GM23338 (cell line): ENCODE measurements around the gene FGF8. TPM values are rescaled to one million over a fixed set of nuclear protein-coding genes. Genes with fewer than 3 reads are reported as not detected.

Source experiments
- ATAC-seq: fragments of 200-7000 bp; cut with Tn5 transposase; 3 replicates; pipeline ENCODE4 v1.9.1; 2020
- DNase-seq: peaks from one replicate; pipeline ENCODE4 v3.0.0-alpha.2; 2015; ENCODE audit warnings: low spot score
- H2AFZ ChIP-seq: fragments of 200-600 bp; sonication (generic); 2 replicates; pipeline ENCODE4 v1.8.0; 2016; ENCODE audit warnings: antibody characterized with exemption, mild to moderate bottlenecking, moderate library complexity
- H3F3A ChIP-seq: fragments of 200-600 bp; sonication (generic); replicated peaks from 2 replicates; pipeline ENCODE4 v1.8.0; 2017; ENCODE audit warnings: antibody characterized with exemption, mixed run types, low read depth
- H3K27ac ChIP-seq: fragments of 200-600 bp; sonication (generic); 2 replicates; pipeline ENCODE4 v1.6.1; 2016; ENCODE audit warnings: low read depth
- H3K27me3 ChIP-seq: fragments of 200-600 bp; sonication (generic); 2 replicates; pipeline ENCODE4 v1.8.0; 2016; ENCODE audit warnings: mild to moderate bottlenecking, mixed run types, moderate library complexity; ENCODE audit not compliant: insufficient read depth
- H3K36me3 ChIP-seq: fragments of 200-600 bp; sonication (generic); 2 replicates; pipeline ENCODE4 v1.8.0; 2016; ENCODE audit warnings: mild to moderate bottlenecking; ENCODE audit not compliant: insufficient read depth
- H3K4me1 ChIP-seq: fragments of 200-600 bp; sonication (generic); 2 replicates; pipeline ENCODE4 v1.8.0; 2016; ENCODE audit warnings: mild to moderate bottlenecking, moderate library complexity; ENCODE audit not compliant: insufficient read depth
- H3K4me2 ChIP-seq: fragments of 200-600 bp; sonication (generic); 2 replicates; pipeline ENCODE4 v1.7.1; 2017; ENCODE audit warnings: mixed run types
- H3K4me3 ChIP-seq: fragments of 200-600 bp; sonication (generic); 2 replicates; pipeline ENCODE4 v1.6.1; 2016; ENCODE audit warnings: mixed run types
- H3K79me2 ChIP-seq: fragments of 200-600 bp; sonication (generic); replicated peaks from 2 replicates; pipeline ENCODE4 v1.8.0; 2017; ENCODE audit warnings: mild to moderate bottlenecking; ENCODE audit not compliant: insufficient read depth
- H3K9me2 ChIP-seq: fragments of 200-600 bp; sonication (generic); 2 replicates; pipeline ENCODE4 v1.8.0; 2017; ENCODE audit not compliant: insufficient read depth
- H4K20me1 ChIP-seq: fragments of 200-600 bp; sonication (generic); replicated peaks from 2 replicates; pipeline ENCODE4 v1.8.0; 2017; ENCODE audit warnings: mild to moderate bottlenecking; ENCODE audit not compliant: insufficient read depth
- H3K27ac Mint-ChIP-seq: 2 replicates; pipeline ENCODE4 v1.8.0; 2020; ENCODE audit warnings: inconsistent platforms, mild to moderate bottlenecking, moderate library complexity, mixed read lengths
- H3K27me3 Mint-ChIP-seq: 3 replicates; pipeline ENCODE4 v1.8.0; 2022; ENCODE audit warnings: low read depth, mild to moderate bottlenecking, moderate library complexity, mixed read lengths, inconsistent platforms; ENCODE audit not compliant: insufficient read depth, poor library complexity
- H3K36me3 Mint-ChIP-seq: 3 replicates; pipeline ENCODE4 v1.8.0; 2021; ENCODE audit warnings: low read depth, mild to moderate bottlenecking, inconsistent platforms, moderate library complexity, mixed read lengths
- H3K4me1 Mint-ChIP-seq: 3 replicates; pipeline ENCODE4 v1.8.0; 2020; ENCODE audit warnings: mild to moderate bottlenecking, inconsistent platforms, mixed read lengths
- H3K4me3 Mint-ChIP-seq: 3 replicates; pipeline ENCODE4 v1.8.0; 2021; ENCODE audit warnings: moderate library complexity, mild to moderate bottlenecking, inconsistent platforms, mixed read lengths
- H3K9me3 Mint-ChIP-seq: 3 replicates; pipeline ENCODE4 v1.8.0; 2020; ENCODE audit warnings: moderate library complexity, mild to moderate bottlenecking, inconsistent platforms, mixed read lengths
- JUNB ChIP-seq: IDR thresholded peaks from one replicate; pipeline ENCODE4 v1.6.1; 2016; ENCODE audit warnings: antibody characterized with exemption; ENCODE audit not compliant: unreplicated experiment
- POLR2AphosphoS5 ChIP-seq: IDR thresholded peaks from 2 replicates; pipeline ENCODE4 v1.6.1; 2016; ENCODE audit warnings: antibody characterized with exemption, low read depth
- STAT1 ChIP-seq: IDR thresholded peaks from one replicate; pipeline ENCODE4 v1.6.1; 2016; ENCODE audit warnings: antibody characterized with exemption; ENCODE audit not compliant: unreplicated experiment
- ZNF331 ChIP-seq: fragments of 250-450 bp; sonication (Bioruptor Pico); IDR thresholded peaks from 2 replicates; pipeline ENCODE4 v1.5.0; 2020; ENCODE audit warnings: low read depth, mild to moderate bottlenecking, moderate library complexity
- polyA plus RNA-seq: library from polyadenylated mRNA; unstranded; fragments of >200 nt; fragmentation: Nextera tagmentation; extraction: Ambion mirVana; gene quantifications from 2 replicates; pipeline ENCODE4 v1.2.1, GENCODE V29; 2016
- total RNA-seq: library from RNA; depleted of rRNA; stranded (reverse); fragments of >200 nt; shearing (Covaris generic); gene quantifications from 2 replicates; pipeline ENCODE4 v1.2.3, GENCODE V29; 2014
- TF ChIP-seq, protein P1 (sequence below), 2 experiments: fragments of 200-600 bp in 1 of 2; sonication (generic) in 1 of 2; conservative IDR thresholded peaks; 2 replicates each; pipeline versions ENCODE4 v1.5.1 to v1.6.1; 2016 to 2017; ENCODE audit warnings: antibody characterized with exemption in 2 of 2, low read depth in 2 of 2, mild to moderate bottlenecking in 2 of 2, moderate library complexity in 1 of 2
- TF ChIP-seq, protein P2 (sequence below): IDR thresholded peaks from 2 replicates; pipeline ENCODE4 v1.6.1; 2016; ENCODE audit warnings: antibody characterized with exemption
- TF ChIP-seq, protein P3 (sequence below): fragments of 250-450 bp; sonication (Bioruptor Pico); IDR thresholded peaks from 2 replicates; pipeline ENCODE4 v1.5.0; 2020; ENCODE audit warnings: mild to moderate bottlenecking, moderate library complexity

FGF8 gene
- total and polyA plus RNA-seq, 2 experiments from 2014 or later: 1.6 to 6.2 TPM

DNA sequence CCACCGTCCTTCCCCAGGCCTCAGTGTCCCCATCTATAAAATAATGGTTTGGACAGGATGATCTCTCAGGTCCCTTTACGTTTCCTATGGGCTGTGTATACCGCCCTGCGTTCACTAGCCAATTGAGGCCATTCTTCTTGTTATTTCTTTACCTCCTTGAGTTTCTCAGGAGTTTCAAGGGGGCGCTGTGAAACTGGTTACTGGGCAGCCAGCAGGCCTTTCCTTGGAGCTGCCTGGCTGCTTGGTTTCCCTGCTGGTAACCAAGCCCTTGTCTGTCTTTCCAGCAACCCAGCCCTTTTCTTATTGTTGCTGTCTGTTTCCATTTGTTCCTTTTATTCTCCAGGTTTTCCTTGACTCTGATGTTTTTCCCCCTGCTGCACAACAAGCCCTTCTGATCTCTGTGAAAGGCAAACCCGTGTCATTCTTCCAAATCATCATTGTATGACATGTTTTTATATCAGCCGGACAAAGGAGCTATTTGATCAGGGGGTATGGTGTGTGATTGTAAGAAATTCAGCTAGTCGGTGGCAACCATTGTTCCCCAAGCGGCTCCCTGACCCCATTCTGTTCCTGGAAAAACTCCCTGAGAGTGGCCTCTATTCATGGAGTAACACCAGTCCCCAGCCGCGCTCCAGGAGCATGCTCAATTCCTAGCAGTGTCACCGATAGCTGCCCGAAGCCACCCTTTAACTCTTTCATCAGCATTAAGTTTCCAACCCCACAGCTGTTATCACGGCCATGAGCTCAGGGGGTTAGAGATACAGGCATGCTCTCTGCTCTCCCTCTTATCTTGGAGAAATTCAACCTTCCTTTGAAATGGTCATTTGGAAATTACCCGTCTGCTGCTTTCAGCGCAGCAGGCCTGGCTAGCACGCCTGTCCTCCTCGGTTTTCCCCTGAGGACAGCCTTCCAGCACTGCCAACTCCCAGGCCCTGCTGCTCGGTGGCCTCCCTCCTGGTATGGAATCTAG, 26.6 kb downstream of the FGF8 start:
- ATAC-seq (peak; percentile 98), DNase-seq (peak; percentile 90)
- Mint-ChIP-seq H3K27ac (no peak overlapping the region), H3K4me3 (no peak overlapping the region), H3K36me3 (no peaks in the 10 kb centered on the region), H3K27me3 (peaks cover 3% of the 10 kb centered on the region), H3K9me3 (no peaks in the 10 kb centered on the region), H3K4me1 (peaks cover 15% of the 10 kb centered on the region)
- Histone ChIP-seq H3K27ac (no peak overlapping the region), H3K4me3 (no peak overlapping the region), H3K4me2 (no peak overlapping the region), H3K27me3 (no peaks in the 10 kb centered on the region), H3K36me3 (no peaks in the 10 kb centered on the region), H3F3A (no peaks in the 10 kb centered on the region), H3K9me2 (no peaks in the 10 kb centered on the region), H3K4me1 (no peaks in the 10 kb centered on the region; the same call in 1 of the 2 replicates), H3K79me2 (no peaks in the 10 kb centered on the region), H4K20me1 (no peaks in the 10 kb centered on the region), H2AFZ (peak overlapping the region; percentile 84)
- no peak for TF ChIP-seq JUNB
- TF ChIP-seq, protein P1, sequence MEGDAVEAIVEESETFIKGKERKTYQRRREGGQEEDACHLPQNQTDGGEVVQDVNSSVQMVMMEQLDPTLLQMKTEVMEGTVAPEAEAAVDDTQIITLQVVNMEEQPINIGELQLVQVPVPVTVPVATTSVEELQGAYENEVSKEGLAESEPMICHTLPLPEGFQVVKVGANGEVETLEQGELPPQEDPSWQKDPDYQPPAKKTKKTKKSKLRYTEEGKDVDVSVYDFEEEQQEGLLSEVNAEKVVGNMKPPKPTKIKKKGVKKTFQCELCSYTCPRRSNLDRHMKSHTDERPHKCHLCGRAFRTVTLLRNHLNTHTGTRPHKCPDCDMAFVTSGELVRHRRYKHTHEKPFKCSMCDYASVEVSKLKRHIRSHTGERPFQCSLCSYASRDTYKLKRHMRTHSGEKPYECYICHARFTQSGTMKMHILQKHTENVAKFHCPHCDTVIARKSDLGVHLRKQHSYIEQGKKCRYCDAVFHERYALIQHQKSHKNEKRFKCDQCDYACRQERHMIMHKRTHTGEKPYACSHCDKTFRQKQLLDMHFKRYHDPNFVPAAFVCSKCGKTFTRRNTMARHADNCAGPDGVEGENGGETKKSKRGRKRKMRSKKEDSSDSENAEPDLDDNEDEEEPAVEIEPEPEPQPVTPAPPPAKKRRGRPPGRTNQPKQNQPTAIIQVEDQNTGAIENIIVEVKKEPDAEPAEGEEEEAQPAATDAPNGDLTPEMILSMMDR (conservative IDR thresholded peaks at IDR 0.05; ENCODE audit: low read depth in 2 of 2): peak; percentile 61 to 76
- TF ChIP-seq ZNF331 (CRISPR knock-in tag): no peak
- TF ChIP-seq, protein P2, sequence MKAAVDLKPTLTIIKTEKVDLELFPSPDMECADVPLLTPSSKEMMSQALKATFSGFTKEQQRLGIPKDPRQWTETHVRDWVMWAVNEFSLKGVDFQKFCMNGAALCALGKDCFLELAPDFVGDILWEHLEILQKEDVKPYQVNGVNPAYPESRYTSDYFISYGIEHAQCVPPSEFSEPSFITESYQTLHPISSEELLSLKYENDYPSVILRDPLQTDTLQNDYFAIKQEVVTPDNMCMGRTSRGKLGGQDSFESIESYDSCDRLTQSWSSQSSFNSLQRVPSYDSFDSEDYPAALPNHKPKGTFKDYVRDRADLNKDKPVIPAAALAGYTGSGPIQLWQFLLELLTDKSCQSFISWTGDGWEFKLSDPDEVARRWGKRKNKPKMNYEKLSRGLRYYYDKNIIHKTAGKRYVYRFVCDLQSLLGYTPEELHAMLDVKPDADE: no peak
- TF ChIP-seq POLR2AphosphoS5: no peak
- TF ChIP-seq STAT1: no peak
- TF ChIP-seq, protein P3, sequence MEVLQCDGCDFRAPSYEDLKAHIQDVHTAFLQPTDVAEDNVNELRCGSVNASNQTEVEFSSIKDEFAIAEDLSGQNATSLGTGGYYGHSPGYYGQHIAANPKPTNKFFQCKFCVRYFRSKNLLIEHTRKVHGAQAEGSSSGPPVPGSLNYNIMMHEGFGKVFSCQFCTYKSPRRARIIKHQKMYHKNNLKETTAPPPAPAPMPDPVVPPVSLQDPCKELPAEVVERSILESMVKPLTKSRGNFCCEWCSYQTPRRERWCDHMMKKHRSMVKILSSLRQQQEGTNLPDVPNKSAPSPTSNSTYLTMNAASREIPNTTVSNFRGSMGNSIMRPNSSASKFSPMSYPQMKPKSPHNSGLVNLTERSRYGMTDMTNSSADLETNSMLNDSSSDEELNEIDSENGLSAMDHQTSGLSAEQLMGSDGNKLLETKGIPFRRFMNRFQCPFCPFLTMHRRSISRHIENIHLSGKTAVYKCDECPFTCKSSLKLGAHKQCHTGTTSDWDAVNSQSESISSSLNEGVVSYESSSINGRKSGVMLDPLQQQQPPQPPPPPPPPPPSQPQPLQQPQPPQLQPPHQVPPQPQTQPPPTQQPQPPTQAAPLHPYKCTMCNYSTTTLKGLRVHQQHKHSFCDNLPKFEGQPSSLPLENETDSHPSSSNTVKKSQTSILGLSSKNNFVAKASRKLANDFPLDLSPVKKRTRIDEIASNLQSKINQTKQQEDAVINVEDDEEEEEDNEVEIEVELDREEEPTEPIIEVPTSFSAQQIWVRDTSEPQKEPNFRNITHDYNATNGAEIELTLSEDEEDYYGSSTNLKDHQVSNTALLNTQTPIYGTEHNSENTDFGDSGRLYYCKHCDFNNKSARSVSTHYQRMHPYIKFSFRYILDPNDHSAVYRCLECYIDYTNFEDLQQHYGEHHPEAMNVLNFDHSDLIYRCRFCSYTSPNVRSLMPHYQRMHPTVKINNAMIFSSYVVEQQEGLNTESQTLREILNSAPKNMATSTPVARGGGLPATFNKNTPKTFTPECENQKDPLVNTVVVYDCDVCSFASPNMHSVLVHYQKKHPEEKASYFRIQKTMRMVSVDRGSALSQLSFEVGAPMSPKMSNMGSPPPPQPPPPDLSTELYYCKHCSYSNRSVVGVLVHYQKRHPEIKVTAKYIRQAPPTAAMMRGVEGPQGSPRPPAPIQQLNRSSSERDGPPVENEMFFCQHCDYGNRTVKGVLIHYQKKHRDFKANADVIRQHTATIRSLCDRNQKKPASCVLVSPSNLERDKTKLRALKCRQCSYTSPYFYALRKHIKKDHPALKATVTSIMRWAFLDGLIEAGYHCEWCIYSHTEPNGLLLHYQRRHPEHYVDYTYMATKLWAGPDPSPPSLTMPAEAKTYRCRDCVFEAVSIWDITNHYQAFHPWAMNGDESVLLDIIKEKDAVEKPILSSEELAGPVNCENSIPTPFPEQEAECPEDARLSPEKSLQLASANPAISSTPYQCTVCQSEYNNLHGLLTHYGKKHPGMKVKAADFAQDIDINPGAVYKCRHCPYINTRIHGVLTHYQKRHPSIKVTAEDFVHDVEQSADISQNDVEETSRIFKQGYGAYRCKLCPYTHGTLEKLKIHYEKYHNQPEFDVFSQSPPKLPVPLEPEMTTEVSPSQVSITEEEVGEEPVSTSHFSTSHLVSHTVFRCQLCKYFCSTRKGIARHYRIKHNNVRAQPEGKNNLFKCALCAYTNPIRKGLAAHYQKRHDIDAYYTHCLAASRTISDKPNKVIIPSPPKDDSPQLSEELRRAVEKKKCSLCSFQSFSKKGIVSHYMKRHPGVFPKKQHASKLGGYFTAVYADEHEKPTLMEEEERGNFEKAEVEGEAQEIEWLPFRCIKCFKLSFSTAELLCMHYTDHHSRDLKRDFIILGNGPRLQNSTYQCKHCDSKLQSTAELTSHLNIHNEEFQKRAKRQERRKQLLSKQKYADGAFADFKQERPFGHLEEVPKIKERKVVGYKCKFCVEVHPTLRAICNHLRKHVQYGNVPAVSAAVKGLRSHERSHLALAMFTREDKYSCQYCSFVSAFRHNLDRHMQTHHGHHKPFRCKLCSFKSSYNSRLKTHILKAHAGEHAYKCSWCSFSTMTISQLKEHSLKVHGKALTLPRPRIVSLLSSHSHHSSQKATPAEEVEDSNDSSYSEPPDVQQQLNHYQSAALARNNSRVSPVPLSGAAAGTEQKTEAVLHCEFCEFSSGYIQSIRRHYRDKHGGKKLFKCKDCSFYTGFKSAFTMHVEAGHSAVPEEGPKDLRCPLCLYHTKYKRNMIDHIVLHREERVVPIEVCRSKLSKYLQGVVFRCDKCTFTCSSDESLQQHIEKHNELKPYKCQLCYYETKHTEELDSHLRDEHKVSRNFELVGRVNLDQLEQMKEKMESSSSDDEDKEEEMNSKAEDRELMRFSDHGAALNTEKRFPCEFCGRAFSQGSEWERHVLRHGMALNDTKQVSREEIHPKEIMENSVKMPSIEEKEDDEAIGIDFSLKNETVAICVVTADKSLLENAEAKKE (CRISPR knock-in tag): no peak
